ENCODE measurements around the gene TMEM238.

TMEM238 gene

GRCh38 chr19:55354698-55355212 is 29.3 kb downstream of the TMEM238 start, which contains the start of gene COX6B2:
Gene COX6B2, minus strand, starts transcription at chr19:55354719. Its CDS starts 198 bp downstream, at chr19:55354521.
- no peak for DNase-seq

GRCh38 chr19:55353803-55354697 is 30.0 kb downstream of the TMEM238 start:
- peak; percentile 22 to 55 (median 36) for DNase-seq

- no peak for DNase-seq
Measured at GRCh38 chr19:55353356-55353802, 30.7 kb downstream of the TMEM238 start.

GRCh38 chr19:55352549-55353145 is 31.4 kb downstream of the TMEM238 start:
- DNase-seq, result no peak

GRCh38 chr19:55352040-55352439 is 32.1 kb downstream of the TMEM238 start:
- no peak for DNase-seq

- no peak for DNase-seq
Measured at GRCh38 chr19:55350620-55351315, 33.3 kb downstream of the TMEM238 start.

- no peak for DNase-seq
Measured at GRCh38 chr19:55348317-55349034, 35.6 kb downstream of the TMEM238 start.

GRCh38 chr19:55347442-55348009 is 36.6 kb downstream of the TMEM238 start:
- DNase-seq, result no peak

- no peak for DNase-seq
Measured at GRCh38 chr19:55346725-55347441, 37.2 kb downstream of the TMEM238 start.

GRCh38 chr19:55345818-55346724 is 38.0 kb downstream of the TMEM238 start:
- no peak for DNase-seq

GRCh38 chr19:55345101-55345817 is 38.8 kb downstream of the TMEM238 start:
- DNase-seq, result no peak

GRCh38 chr19:55344444-55344843 is 39.6 kb downstream of the TMEM238 start:
- DNase-seq, result no peak

- no peak for DNase-seq
Measured at GRCh38 chr19:55341595-55342531, 42.2 kb downstream of the TMEM238 start.

- DNase-seq, result peak in 1 of 4 experiments; percentile 15
Measured at GRCh38 chr19:55341171-55341588, 42.9 kb downstream of the TMEM238 start.

GRCh38 chr19:55340784-55341147 is 43.3 kb downstream of the TMEM238 start:
- DNase-seq, result no peak

GRCh38 chr19:55339889-55340783 is 44.0 kb downstream of the TMEM238 start:
- DNase-seq, result no peak
